GM23338 (cell line): ENCODE data around the gene MYCN. TPM values are rescaled to one million over a fixed set of nuclear protein-coding genes. Genes with fewer than 3 reads are reported as not detected.

Experiments
- ATAC-seq: fragments of 200-7000 bp; cut with Tn5 transposase; 3 replicates; pipeline ENCODE4 v1.9.1; 2020
- DNase-seq: peaks from one replicate; pipeline ENCODE4 v3.0.0-alpha.2; 2015; ENCODE audit warnings: low spot score
- H2AFZ ChIP-seq: fragments of 200-600 bp; sonication (generic); 2 replicates; pipeline ENCODE4 v1.8.0; 2016; ENCODE audit warnings: antibody characterized with exemption, mild to moderate bottlenecking, moderate library complexity
- H3F3A ChIP-seq: fragments of 200-600 bp; sonication (generic); replicated peaks from 2 replicates; pipeline ENCODE4 v1.8.0; 2017; ENCODE audit warnings: antibody characterized with exemption, mixed run types, low read depth
- H3K27ac ChIP-seq: fragments of 200-600 bp; sonication (generic); 2 replicates; pipeline ENCODE4 v1.6.1; 2016; ENCODE audit warnings: low read depth
- H3K27me3 ChIP-seq: fragments of 200-600 bp; sonication (generic); 2 replicates; pipeline ENCODE4 v1.8.0; 2016; ENCODE audit warnings: mild to moderate bottlenecking, mixed run types, moderate library complexity; ENCODE audit not compliant: insufficient read depth
- H3K36me3 ChIP-seq: fragments of 200-600 bp; sonication (generic); 2 replicates; pipeline ENCODE4 v1.8.0; 2016; ENCODE audit warnings: mild to moderate bottlenecking; ENCODE audit not compliant: insufficient read depth
- H3K4me1 ChIP-seq: fragments of 200-600 bp; sonication (generic); 2 replicates; pipeline ENCODE4 v1.8.0; 2016; ENCODE audit warnings: mild to moderate bottlenecking, moderate library complexity; ENCODE audit not compliant: insufficient read depth
- H3K4me2 ChIP-seq: fragments of 200-600 bp; sonication (generic); 2 replicates; pipeline ENCODE4 v1.7.1; 2017; ENCODE audit warnings: mixed run types
- H3K4me3 ChIP-seq: fragments of 200-600 bp; sonication (generic); 2 replicates; pipeline ENCODE4 v1.6.1; 2016; ENCODE audit warnings: mixed run types
- H3K79me2 ChIP-seq: fragments of 200-600 bp; sonication (generic); replicated peaks from 2 replicates; pipeline ENCODE4 v1.8.0; 2017; ENCODE audit warnings: mild to moderate bottlenecking; ENCODE audit not compliant: insufficient read depth
- H3K9me2 ChIP-seq: fragments of 200-600 bp; sonication (generic); 2 replicates; pipeline ENCODE4 v1.8.0; 2017; ENCODE audit not compliant: insufficient read depth
- H4K20me1 ChIP-seq: fragments of 200-600 bp; sonication (generic); replicated peaks from 2 replicates; pipeline ENCODE4 v1.8.0; 2017; ENCODE audit warnings: mild to moderate bottlenecking; ENCODE audit not compliant: insufficient read depth
- H3K27ac Mint-ChIP-seq: 2 replicates; pipeline ENCODE4 v1.8.0; 2020; ENCODE audit warnings: inconsistent platforms, mild to moderate bottlenecking, moderate library complexity, mixed read lengths
- H3K27me3 Mint-ChIP-seq: 3 replicates; pipeline ENCODE4 v1.8.0; 2022; ENCODE audit warnings: low read depth, mild to moderate bottlenecking, moderate library complexity, mixed read lengths, inconsistent platforms; ENCODE audit not compliant: insufficient read depth, poor library complexity
- H3K36me3 Mint-ChIP-seq: 3 replicates; pipeline ENCODE4 v1.8.0; 2021; ENCODE audit warnings: low read depth, mild to moderate bottlenecking, inconsistent platforms, moderate library complexity, mixed read lengths
- H3K4me1 Mint-ChIP-seq: 3 replicates; pipeline ENCODE4 v1.8.0; 2020; ENCODE audit warnings: mild to moderate bottlenecking, inconsistent platforms, mixed read lengths
- H3K4me3 Mint-ChIP-seq: 3 replicates; pipeline ENCODE4 v1.8.0; 2021; ENCODE audit warnings: moderate library complexity, mild to moderate bottlenecking, inconsistent platforms, mixed read lengths
- H3K9me3 Mint-ChIP-seq: 3 replicates; pipeline ENCODE4 v1.8.0; 2020; ENCODE audit warnings: moderate library complexity, mild to moderate bottlenecking, inconsistent platforms, mixed read lengths
- CREB1 ChIP-seq: fragments of 250-450 bp; sonication (Bioruptor Pico); IDR thresholded peaks from 2 replicates; pipeline ENCODE4 v1.5.0; 2020; ENCODE audit warnings: low read depth, mild to moderate bottlenecking, moderate library complexity
- ETS1 ChIP-seq: IDR thresholded peaks from 2 replicates; pipeline ENCODE4 v1.6.1; 2016; ENCODE audit warnings: antibody characterized with exemption
- NANOG ChIP-seq: IDR thresholded peaks from 2 replicates; pipeline ENCODE4 v1.6.1; 2016; ENCODE audit warnings: antibody characterized with exemption, borderline replicate concordance
- POLR2AphosphoS5 ChIP-seq: IDR thresholded peaks from 2 replicates; pipeline ENCODE4 v1.6.1; 2016; ENCODE audit warnings: antibody characterized with exemption, low read depth
- REST ChIP-seq: IDR thresholded peaks from one replicate; pipeline ENCODE4 v1.6.1; 2018; ENCODE audit warnings: antibody characterized with exemption; ENCODE audit not compliant: unreplicated experiment
- STAT1 ChIP-seq: IDR thresholded peaks from one replicate; pipeline ENCODE4 v1.6.1; 2016; ENCODE audit warnings: antibody characterized with exemption; ENCODE audit not compliant: unreplicated experiment
- polyA plus RNA-seq: library from polyadenylated mRNA; unstranded; fragments of >200 nt; fragmentation: Nextera tagmentation; extraction: Ambion mirVana; gene quantifications from 2 replicates; pipeline ENCODE4 v1.2.1, GENCODE V29; 2016
- total RNA-seq: library from RNA; depleted of rRNA; stranded (reverse); fragments of >200 nt; shearing (Covaris generic); gene quantifications from 2 replicates; pipeline ENCODE4 v1.2.3, GENCODE V29; 2014
- TF ChIP-seq, protein P1 (sequence below): fragments of 250-450 bp; sonication (Bioruptor Pico); IDR thresholded peaks from 2 replicates; pipeline ENCODE4 v1.5.0; 2020; ENCODE audit warnings: mild to moderate bottlenecking, moderate library complexity

Gene MYCN
- total and polyA plus RNA-seq, 2 experiments from 2014 or later = 50.8 to 145 TPM

DNA sequence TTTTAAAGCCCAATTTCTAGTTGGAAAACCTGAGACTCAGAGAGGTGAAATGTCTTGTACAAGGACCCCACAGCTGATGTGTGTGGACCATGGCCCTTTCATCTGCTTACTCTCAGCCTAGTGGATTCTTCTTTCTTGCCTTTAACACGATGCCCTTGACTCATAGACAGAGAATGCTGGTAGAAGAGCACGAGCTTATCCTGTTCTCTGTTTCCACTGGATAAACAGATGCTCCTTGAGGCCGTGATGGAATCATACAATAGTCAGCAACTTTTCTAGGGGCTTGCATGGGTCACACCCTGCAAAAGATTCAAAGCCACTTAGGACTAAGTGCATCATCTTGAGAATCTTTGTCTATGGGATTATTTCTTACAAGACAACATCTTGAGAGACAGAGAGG lies 50.9 kb downstream of the MYCN start (continued):
- TF ChIP-seq, protein P1, sequence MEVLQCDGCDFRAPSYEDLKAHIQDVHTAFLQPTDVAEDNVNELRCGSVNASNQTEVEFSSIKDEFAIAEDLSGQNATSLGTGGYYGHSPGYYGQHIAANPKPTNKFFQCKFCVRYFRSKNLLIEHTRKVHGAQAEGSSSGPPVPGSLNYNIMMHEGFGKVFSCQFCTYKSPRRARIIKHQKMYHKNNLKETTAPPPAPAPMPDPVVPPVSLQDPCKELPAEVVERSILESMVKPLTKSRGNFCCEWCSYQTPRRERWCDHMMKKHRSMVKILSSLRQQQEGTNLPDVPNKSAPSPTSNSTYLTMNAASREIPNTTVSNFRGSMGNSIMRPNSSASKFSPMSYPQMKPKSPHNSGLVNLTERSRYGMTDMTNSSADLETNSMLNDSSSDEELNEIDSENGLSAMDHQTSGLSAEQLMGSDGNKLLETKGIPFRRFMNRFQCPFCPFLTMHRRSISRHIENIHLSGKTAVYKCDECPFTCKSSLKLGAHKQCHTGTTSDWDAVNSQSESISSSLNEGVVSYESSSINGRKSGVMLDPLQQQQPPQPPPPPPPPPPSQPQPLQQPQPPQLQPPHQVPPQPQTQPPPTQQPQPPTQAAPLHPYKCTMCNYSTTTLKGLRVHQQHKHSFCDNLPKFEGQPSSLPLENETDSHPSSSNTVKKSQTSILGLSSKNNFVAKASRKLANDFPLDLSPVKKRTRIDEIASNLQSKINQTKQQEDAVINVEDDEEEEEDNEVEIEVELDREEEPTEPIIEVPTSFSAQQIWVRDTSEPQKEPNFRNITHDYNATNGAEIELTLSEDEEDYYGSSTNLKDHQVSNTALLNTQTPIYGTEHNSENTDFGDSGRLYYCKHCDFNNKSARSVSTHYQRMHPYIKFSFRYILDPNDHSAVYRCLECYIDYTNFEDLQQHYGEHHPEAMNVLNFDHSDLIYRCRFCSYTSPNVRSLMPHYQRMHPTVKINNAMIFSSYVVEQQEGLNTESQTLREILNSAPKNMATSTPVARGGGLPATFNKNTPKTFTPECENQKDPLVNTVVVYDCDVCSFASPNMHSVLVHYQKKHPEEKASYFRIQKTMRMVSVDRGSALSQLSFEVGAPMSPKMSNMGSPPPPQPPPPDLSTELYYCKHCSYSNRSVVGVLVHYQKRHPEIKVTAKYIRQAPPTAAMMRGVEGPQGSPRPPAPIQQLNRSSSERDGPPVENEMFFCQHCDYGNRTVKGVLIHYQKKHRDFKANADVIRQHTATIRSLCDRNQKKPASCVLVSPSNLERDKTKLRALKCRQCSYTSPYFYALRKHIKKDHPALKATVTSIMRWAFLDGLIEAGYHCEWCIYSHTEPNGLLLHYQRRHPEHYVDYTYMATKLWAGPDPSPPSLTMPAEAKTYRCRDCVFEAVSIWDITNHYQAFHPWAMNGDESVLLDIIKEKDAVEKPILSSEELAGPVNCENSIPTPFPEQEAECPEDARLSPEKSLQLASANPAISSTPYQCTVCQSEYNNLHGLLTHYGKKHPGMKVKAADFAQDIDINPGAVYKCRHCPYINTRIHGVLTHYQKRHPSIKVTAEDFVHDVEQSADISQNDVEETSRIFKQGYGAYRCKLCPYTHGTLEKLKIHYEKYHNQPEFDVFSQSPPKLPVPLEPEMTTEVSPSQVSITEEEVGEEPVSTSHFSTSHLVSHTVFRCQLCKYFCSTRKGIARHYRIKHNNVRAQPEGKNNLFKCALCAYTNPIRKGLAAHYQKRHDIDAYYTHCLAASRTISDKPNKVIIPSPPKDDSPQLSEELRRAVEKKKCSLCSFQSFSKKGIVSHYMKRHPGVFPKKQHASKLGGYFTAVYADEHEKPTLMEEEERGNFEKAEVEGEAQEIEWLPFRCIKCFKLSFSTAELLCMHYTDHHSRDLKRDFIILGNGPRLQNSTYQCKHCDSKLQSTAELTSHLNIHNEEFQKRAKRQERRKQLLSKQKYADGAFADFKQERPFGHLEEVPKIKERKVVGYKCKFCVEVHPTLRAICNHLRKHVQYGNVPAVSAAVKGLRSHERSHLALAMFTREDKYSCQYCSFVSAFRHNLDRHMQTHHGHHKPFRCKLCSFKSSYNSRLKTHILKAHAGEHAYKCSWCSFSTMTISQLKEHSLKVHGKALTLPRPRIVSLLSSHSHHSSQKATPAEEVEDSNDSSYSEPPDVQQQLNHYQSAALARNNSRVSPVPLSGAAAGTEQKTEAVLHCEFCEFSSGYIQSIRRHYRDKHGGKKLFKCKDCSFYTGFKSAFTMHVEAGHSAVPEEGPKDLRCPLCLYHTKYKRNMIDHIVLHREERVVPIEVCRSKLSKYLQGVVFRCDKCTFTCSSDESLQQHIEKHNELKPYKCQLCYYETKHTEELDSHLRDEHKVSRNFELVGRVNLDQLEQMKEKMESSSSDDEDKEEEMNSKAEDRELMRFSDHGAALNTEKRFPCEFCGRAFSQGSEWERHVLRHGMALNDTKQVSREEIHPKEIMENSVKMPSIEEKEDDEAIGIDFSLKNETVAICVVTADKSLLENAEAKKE (CRISPR knock-in tag) = no peak

DNA sequence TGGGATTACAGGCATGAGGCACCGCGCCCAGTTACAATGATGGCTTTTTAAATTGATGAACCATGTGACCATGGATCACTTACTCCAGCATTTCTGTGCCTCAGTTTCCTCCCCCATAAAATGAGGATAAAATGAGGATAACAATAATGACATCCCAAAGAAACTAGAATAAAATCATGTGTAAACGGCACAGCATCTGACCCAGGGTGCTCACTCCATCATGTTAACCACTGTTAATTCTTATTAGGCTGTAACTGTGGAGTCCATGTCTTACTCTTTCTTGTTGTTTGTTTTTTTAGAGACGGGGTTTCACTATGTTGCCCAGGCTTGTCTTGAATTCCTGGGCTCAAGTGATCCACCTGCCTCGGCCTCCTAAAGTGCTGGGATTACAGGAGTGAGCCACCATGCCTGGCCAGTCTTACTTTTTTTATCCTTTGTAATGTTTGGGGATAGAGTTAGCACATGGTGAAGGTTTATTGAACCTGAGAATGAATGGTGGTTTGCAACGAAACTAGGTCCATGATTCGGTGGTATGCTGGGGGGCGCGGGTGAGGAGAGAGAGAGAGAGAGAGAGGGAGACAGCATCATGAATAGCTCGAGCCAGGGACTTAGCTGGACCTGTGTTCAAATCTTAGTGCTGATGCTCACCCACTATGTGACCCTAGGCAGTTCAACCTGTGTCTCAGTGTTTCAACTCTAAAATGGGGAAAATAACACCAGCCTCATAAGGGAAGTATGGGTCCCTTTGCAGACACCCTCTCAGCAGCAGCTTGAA lies 52.3 kb downstream of the MYCN start:
- ATAC-seq (no peak), DNase-seq (no peak)
- no peaks in the 10 kb centered on the region for H3K79me2 ChIP-seq
- H2AFZ ChIP-seq = no peak overlapping the region; the same call in 1 of the 2 replicates
- H3K4me2 ChIP-seq = no peak overlapping the region
- no peaks in the 10 kb centered on the region for H3K9me2 ChIP-seq
- peaks cover 22% of the 10 kb centered on the region for H3K4me1 ChIP-seq
- Mint-ChIP-seq H3K9me3 (no peaks in the 10 kb centered on the region), H3K27me3 (peaks cover 5% of the 10 kb centered on the region), H3K36me3 (no peaks in the 10 kb centered on the region; the same call in 2 of the 3 replicates), H3K4me3 (no peak overlapping the region), H3K27ac (no peak overlapping the region), H3K4me1 (peaks cover 30% of the 10 kb centered on the region)
- no peaks in the 10 kb centered on the region for H3K36me3 ChIP-seq
- H3K27ac ChIP-seq = no peak overlapping the region
- H3K27me3 ChIP-seq = no peaks in the 10 kb centered on the region
- no peaks in the 10 kb centered on the region for H4K20me1 ChIP-seq
- H3F3A ChIP-seq = no peaks in the 10 kb centered on the region
- H3K4me3 ChIP-seq = no peak overlapping the region
- no peak for TF ChIP-seq POLR2AphosphoS5
- no peak for TF ChIP-seq NANOG
- TF ChIP-seq STAT1 = no peak
- no peak for TF ChIP-seq REST
- no peak for TF ChIP-seq CREB1
- no peak for TF ChIP-seq ETS1
